Prostate gland (tissue), 2 donors: ENCODE results near the gene LRGUK.

ENCODE experiments used
- POLR2A ChIP-seq: fragments of 450-650 bp; IDR thresholded peaks from one replicate; pipeline ENCODE4 v1.6.1; 2016; ENCODE audit warnings: antibody characterized with exemption, mild to moderate bottlenecking
- POLR2AphosphoS5 ChIP-seq: sonication (generic); formaldehyde crosslinking; IDR thresholded peaks from one replicate; pipeline ENCODE4 v1.6.1; 2017; ENCODE audit warnings: antibody characterized with exemption
- TF ChIP-seq, protein P1 (sequence below), 4 experiments: fragments of 200-600 bp in 2 of 4; fragments of 450-650 bp in 2 of 4; sonication (generic) in 2 of 4; IDR thresholded peaks; 1 replicate in 3 of 4; 2 replicates in 1 of 4; pipeline ENCODE4 v1.5.1; 2016 to 2019; ENCODE audit warnings: antibody characterized with exemption in 4 of 4, mild to moderate bottlenecking in 2 of 4, moderate library complexity in 2 of 4

DNA sequence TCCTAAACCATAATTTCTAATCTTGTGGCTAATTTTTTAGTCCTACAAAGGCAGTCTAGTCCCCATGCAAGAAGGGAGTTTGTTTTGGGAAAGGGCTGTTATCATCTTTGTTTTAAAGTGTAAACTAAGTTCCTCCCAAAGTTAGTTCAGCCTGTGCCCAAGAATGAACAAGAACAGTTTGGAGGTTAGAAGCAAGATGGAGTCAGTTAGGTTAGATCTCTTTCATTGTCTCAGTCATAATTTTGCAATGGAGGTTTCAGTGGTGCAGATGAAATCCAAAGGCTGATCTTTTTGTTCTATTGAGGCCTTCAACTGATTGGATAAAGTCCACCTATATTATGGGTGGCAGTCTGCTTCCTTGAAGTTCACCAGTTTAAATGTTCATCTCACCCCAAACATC, 68.1 kb downstream of the LRGUK start:
- TF ChIP-seq, protein P1, sequence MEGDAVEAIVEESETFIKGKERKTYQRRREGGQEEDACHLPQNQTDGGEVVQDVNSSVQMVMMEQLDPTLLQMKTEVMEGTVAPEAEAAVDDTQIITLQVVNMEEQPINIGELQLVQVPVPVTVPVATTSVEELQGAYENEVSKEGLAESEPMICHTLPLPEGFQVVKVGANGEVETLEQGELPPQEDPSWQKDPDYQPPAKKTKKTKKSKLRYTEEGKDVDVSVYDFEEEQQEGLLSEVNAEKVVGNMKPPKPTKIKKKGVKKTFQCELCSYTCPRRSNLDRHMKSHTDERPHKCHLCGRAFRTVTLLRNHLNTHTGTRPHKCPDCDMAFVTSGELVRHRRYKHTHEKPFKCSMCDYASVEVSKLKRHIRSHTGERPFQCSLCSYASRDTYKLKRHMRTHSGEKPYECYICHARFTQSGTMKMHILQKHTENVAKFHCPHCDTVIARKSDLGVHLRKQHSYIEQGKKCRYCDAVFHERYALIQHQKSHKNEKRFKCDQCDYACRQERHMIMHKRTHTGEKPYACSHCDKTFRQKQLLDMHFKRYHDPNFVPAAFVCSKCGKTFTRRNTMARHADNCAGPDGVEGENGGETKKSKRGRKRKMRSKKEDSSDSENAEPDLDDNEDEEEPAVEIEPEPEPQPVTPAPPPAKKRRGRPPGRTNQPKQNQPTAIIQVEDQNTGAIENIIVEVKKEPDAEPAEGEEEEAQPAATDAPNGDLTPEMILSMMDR (IDR thresholded peaks at IDR 0.05), result no peak
- TF ChIP-seq POLR2AphosphoS5 (no peak), POLR2A (no peak)
